ENCODE measurements around the gene ATXN10.

GRCh38 chr22:45726081-45726480 lies 54.4 kb downstream of the ATXN10 start:
- no peak for TF ChIP-seq POLR2A (IDR thresholded peaks at IDR 0.05; ENCODE audit: borderline replicate concordance, extremely low read depth, insufficient read depth, insufficient read length)
- TF ChIP-seq CTCF (IDR thresholded peaks at IDR 0.05 in 2 of 3, conservative IDR thresholded peaks at IDR 0.05 in 1 of 3; ENCODE audit: borderline replicate concordance in 1 of 3, insufficient read depth in 1 of 3, low read depth in 2 of 3, low read length in 2 of 3): no peak
- no peak for TF ChIP-seq MAX (IDR thresholded peaks at IDR 0.05)
- no peak for TF ChIP-seq ATF3 (IDR thresholded peaks at IDR 0.05)
- TF ChIP-seq ZBTB33 (IDR thresholded peaks at IDR 0.05; ENCODE audit: extremely low read depth, insufficient replicate concordance, low read length): no peak
- no peak for TF ChIP-seq RAD21 (IDR thresholded peaks at IDR 0.05; ENCODE audit: low read depth)
- TF ChIP-seq EZH2 (IDR thresholded peaks at IDR 0.05): no peak
- no peak for TF ChIP-seq REST (IDR thresholded peaks at IDR 0.05; ENCODE audit: low read depth)
- no peak for TF ChIP-seq EZH2phosphoT487 (IDR thresholded peaks at IDR 0.05; ENCODE audit: borderline replicate concordance)
- no peak for TF ChIP-seq POLR2AphosphoS5 (IDR thresholded peaks at IDR 0.05; ENCODE audit: low read depth, low read length)
- TF ChIP-seq CBX3 (IDR thresholded peaks at IDR 0.05; ENCODE audit: low read depth): no peak
- TF ChIP-seq JUND (IDR thresholded peaks at IDR 0.05): no peak
- TF ChIP-seq EGR1 (IDR thresholded peaks at IDR 0.05; ENCODE audit: low read depth): no peak
- TF ChIP-seq ZNF274 (IDR thresholded peaks at IDR 0.05; ENCODE audit: low read depth, low read length): no peak
